ENCODE results near the gene EP400.

EP400 gene

GRCh38 chr12:131901431-131902331 is 48.1 kb upstream of the EP400 start:
- TF ChIP-seq EZH2phosphoT487 (conservative IDR thresholded peaks at IDR 0.05; ENCODE audit: low read length) (no peak), CTCF (IDR thresholded peaks at IDR 0.05; ENCODE audit: insufficient read depth, low read length, poor library complexity, severe bottlenecking) (no peak)
- H3K79me2 ChIP-seq (ENCODE audit: insufficient read depth, low read length), result no peaks in the 10 kb centered on the region
- no peak overlapping the region for H3K4me2 ChIP-seq (ENCODE audit: low read depth, low read length, poor library complexity, severe bottlenecking)
- no peaks in the 10 kb centered on the region for H3K9me3 ChIP-seq (ENCODE audit: insufficient read depth, low read length)
- H3K36me3 ChIP-seq (ENCODE audit: low read length), result no peaks in the 10 kb centered on the region
- no peak overlapping the region for H3K27ac ChIP-seq (ENCODE audit: low read depth, low read length)
- H3K9ac ChIP-seq (ENCODE audit: low read length), result no peak overlapping the region
- no peaks in the 10 kb centered on the region for H3K27me3 ChIP-seq (ENCODE audit: low read length)
- no peaks in the 10 kb centered on the region for H4K20me1 ChIP-seq (ENCODE audit: low read depth, low read length)
- H3K9me2 ChIP-seq (replicated peaks; ENCODE audit: insufficient read depth, low read length), result no peaks in the 10 kb centered on the region
- H3F3A ChIP-seq (ENCODE audit: insufficient read depth), result no peaks in the 10 kb centered on the region
- H3K4me3 ChIP-seq (ENCODE audit: insufficient read depth, low read length, poor library complexity, severe bottlenecking), result no peak overlapping the region
- no peak overlapping the region for H2AFZ ChIP-seq (ENCODE audit: low read depth, low read length, severe bottlenecking)

- H3K4me2 ChIP-seq (ENCODE audit: low read depth, low read length, poor library complexity, severe bottlenecking), result no peak overlapping the region
- H3K27me3 ChIP-seq (ENCODE audit: low read length), result no peaks in the 10 kb centered on the region
- H3K9ac ChIP-seq (ENCODE audit: low read length), result no peak overlapping the region
- no peak overlapping the region for H3K4me3 ChIP-seq (ENCODE audit: insufficient read depth, low read length, poor library complexity, severe bottlenecking)
- H2AFZ ChIP-seq (ENCODE audit: low read depth, low read length, severe bottlenecking), result no peak overlapping the region
- H3F3A ChIP-seq (ENCODE audit: insufficient read depth), result no peaks in the 10 kb centered on the region
- H4K20me1 ChIP-seq (ENCODE audit: low read depth, low read length), result no peaks in the 10 kb centered on the region
- H3K36me3 ChIP-seq (ENCODE audit: low read length), result no peaks in the 10 kb centered on the region
- H3K27ac ChIP-seq (ENCODE audit: low read depth, low read length), result no peak overlapping the region
- no peaks in the 10 kb centered on the region for H3K9me3 ChIP-seq (ENCODE audit: insufficient read depth, low read length)
- H3K79me2 ChIP-seq (ENCODE audit: insufficient read depth, low read length), result no peaks in the 10 kb centered on the region
- TF ChIP-seq CTCF (IDR thresholded peaks at IDR 0.05; ENCODE audit: insufficient read depth, low read length, poor library complexity, severe bottlenecking), result no peak
- TF ChIP-seq EZH2phosphoT487 (conservative IDR thresholded peaks at IDR 0.05; ENCODE audit: low read length), result no peak
- H3K9me2 ChIP-seq (replicated peaks; ENCODE audit: insufficient read depth, low read length), result no peaks in the 10 kb centered on the region
Observed at GRCh38 chr12:131902332-131903241, 47.2 kb upstream of the EP400 start.

GRCh38 chr12:131903270-131904255 is 46.2 kb upstream of the EP400 start:
- Histone ChIP-seq H3K79me2 (ENCODE audit: insufficient read depth, low read length) (no peaks in the 10 kb centered on the region), H3K9me2 (replicated peaks; ENCODE audit: insufficient read depth, low read length) (no peaks in the 10 kb centered on the region), H3K27ac (ENCODE audit: low read depth, low read length) (no peak overlapping the region), H3K9ac (ENCODE audit: low read length) (no peak overlapping the region), H4K20me1 (ENCODE audit: low read depth, low read length) (no peaks in the 10 kb centered on the region), H3K36me3 (ENCODE audit: low read length) (no peaks in the 10 kb centered on the region), H3K27me3 (ENCODE audit: low read length) (no peaks in the 10 kb centered on the region), H3F3A (ENCODE audit: insufficient read depth) (no peaks in the 10 kb centered on the region), H3K9me3 (ENCODE audit: insufficient read depth, low read length) (no peaks in the 10 kb centered on the region), H2AFZ (ENCODE audit: low read depth, low read length, severe bottlenecking) (no peak overlapping the region), H3K4me2 (ENCODE audit: low read depth, low read length, poor library complexity, severe bottlenecking) (no peak overlapping the region), H3K4me3 (ENCODE audit: insufficient read depth, low read length, poor library complexity, severe bottlenecking) (no peak overlapping the region)
- TF ChIP-seq CTCF (IDR thresholded peaks at IDR 0.05; ENCODE audit: insufficient read depth, low read length, poor library complexity, severe bottlenecking) (no peak), EZH2phosphoT487 (conservative IDR thresholded peaks at IDR 0.05; ENCODE audit: low read length) (no peak)
